SU-DHL-6 (cell line): ENCODE data around the gene CARD11.

Experiments
- CTCF ChIP-seq: fragments of 200-600 bp; sonication (generic); IDR thresholded peaks from one replicate; pipeline ENCODE4 v1.5.1; 2017; ENCODE audit warnings: antibody characterized with exemption, mild to moderate bottlenecking, low read length, moderate library complexity; ENCODE audit not compliant: insufficient read depth, poor library complexity, severe bottlenecking
- EZH2phosphoT487 ChIP-seq: fragments of 200-600 bp; sonication (generic), shearing (Covaris generic); conservative IDR thresholded peaks from 2 replicates; pipeline ENCODE4 v1.6.1; 2018; ENCODE audit warnings: mild to moderate bottlenecking, antibody characterized with exemption, low read length, moderate library complexity, mixed read lengths

DNA sequence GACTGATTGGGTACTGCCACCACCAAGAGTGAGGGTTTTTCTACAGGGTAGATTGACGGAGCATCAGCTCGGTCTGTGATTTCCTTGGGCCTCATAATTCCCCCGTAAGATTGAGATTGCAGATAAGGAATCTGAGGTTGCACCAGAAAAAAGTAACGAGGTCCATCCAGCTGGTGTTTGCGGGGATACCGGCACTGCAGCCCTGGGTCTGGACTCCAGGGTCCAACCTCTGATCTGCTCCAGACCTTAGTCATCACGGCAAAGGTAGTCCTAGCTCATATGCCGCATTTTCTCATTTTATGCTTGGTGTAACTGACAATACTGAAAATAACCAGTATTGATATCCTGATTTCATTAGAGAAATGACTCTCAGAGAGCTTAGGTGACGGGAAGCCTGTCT is 3.9 kb downstream of the CARD11 start:
- TF ChIP-seq CTCF (no peak), EZH2phosphoT487 (no peak)
